OCI-LY7 (cell line): ENCODE measurements around the gene BOD1. TPM values are rescaled to one million over a fixed set of nuclear protein-coding genes. Genes with fewer than 3 reads are reported as not detected.

ENCODE experiments used
- BruUV-seq: library from RNA; stranded (reverse); fragments of 400-500 nt; replicated peaks from 2 replicates; lab custom pipeline; 2021; lab: Mats Ljungman, UMichigan
- CTCF ChIA-PET: fragments of 300-600 bp; sonication (Branson Sonifier 250); formaldehyde crosslinking; loops from one replicate; lab custom pipeline; 2022; ENCODE audit warnings: antibody characterized with exemption; ENCODE audit not compliant: unreplicated experiment; lab: Charles Lee
- POLR2A ChIA-PET: fragments of 300-600 bp; sonication (Branson Sonifier 250); formaldehyde crosslinking; loops from one replicate; lab custom pipeline; 2022; ENCODE audit warnings: antibody characterized with exemption; lab: Charles Lee
- DNase-seq: peaks from one replicate; pipeline ENCODE4 v3.0.0-alpha.2; 2015; ENCODE audit warnings: low spot score
- H2AFZ ChIP-seq: fragments of 200-600 bp; sonication (generic), shearing (Covaris generic); 2 replicates; pipeline ENCODE4 v1.6.1; 2014; ENCODE audit warnings: mild to moderate bottlenecking, antibody characterized with exemption, low read length, moderate library complexity
- H3K27ac ChIP-seq: fragments of 200-600 bp; sonication (generic); 2 replicates; pipeline ENCODE4 v1.5.1; 2014; ENCODE audit warnings: mixed run types, low read depth, mild to moderate bottlenecking, moderate library complexity, low read length, inconsistent platforms; ENCODE audit not compliant: poor library complexity, severe bottlenecking
- H3K36me3 ChIP-seq: fragments of 200-600 bp; sonication (generic); 2 replicates; pipeline ENCODE4 v1.6.1; 2014; ENCODE audit warnings: mild to moderate bottlenecking, antibody characterized with exemption, low read length, moderate library complexity, mixed read lengths; ENCODE audit not compliant: insufficient read depth
- H3K4me1 ChIP-seq: fragments of 200-600 bp; sonication (generic); 2 replicates; pipeline ENCODE4 v1.5.1; 2014; ENCODE audit warnings: mild to moderate bottlenecking, low read length; ENCODE audit not compliant: insufficient read depth, poor library complexity, severe bottlenecking
- H3K4me2 ChIP-seq: fragments of 200-600 bp; sonication (generic); 2 replicates; pipeline ENCODE4 v1.6.1; 2014; ENCODE audit warnings: mild to moderate bottlenecking, low read length
- H3K4me3 ChIP-seq: fragments of 200-600 bp; sonication (generic); 2 replicates; pipeline ENCODE4 v1.5.1; 2014; ENCODE audit warnings: mild to moderate bottlenecking, low read depth, low read length; ENCODE audit not compliant: poor library complexity, severe bottlenecking
- H3K79me2 ChIP-seq: fragments of 200-600 bp; sonication (generic); 2 replicates; pipeline ENCODE4 v1.6.1; 2016; ENCODE audit warnings: low read depth, mild to moderate bottlenecking, low read length, moderate library complexity, mixed read lengths; ENCODE audit not compliant: insufficient read depth
- H3K9me2 ChIP-seq: fragments of 200-600 bp; sonication (generic); 2 replicates; pipeline ENCODE4 v1.6.1; 2016; ENCODE audit warnings: mild to moderate bottlenecking, low read length, mixed read lengths; ENCODE audit not compliant: insufficient read depth
- H3K9me3 ChIP-seq: fragments of 200-600 bp; sonication (generic); 2 replicates; pipeline ENCODE4 v1.6.1; 2014; ENCODE audit warnings: mild to moderate bottlenecking, mixed run types, low read length, mixed read lengths
- H4K20me1 ChIP-seq: fragments of 200-600 bp; sonication (generic); 2 replicates; pipeline ENCODE4 v1.6.1; 2014; ENCODE audit warnings: mild to moderate bottlenecking, antibody characterized with exemption, low read length, moderate library complexity, mixed read lengths; ENCODE audit not compliant: insufficient read depth
- CTCF ChIP-seq: fragments of 200-600 bp; sonication (generic); conservative IDR thresholded peaks from 2 replicates; pipeline ENCODE4 v1.5.1; 2014; ENCODE audit warnings: mild to moderate bottlenecking, antibody characterized with exemption, low read length, moderate library complexity, mixed read lengths
- EZH2phosphoT487 ChIP-seq: fragments of 200-600 bp; sonication (generic); IDR thresholded peaks from 2 replicates; pipeline ENCODE4 v1.6.1; 2018; ENCODE audit warnings: low read depth, borderline replicate concordance, mild to moderate bottlenecking, mixed run types, antibody characterized with exemption, low read length, moderate library complexity, mixed read lengths
- intact Hi-C: fragments of 100-400 bp; cut with micrococcal nuclease; formaldehyde crosslinking; loops from one replicate; pipeline ENCODE4 v1.10.0; 2022; ENCODE audit not compliant: unreplicated experiment
- total RNA-seq, 2 experiments: library from RNA; depleted of rRNA in 1 of 2; stranded (reverse); fragments of >200 nt in 1 of 2; shearing (Covaris generic) in 1 of 2; gene quantifications; 2 replicates each; pipeline ENCODE4 v1.2.3, GENCODE V29; 2014 to 2022

BOD1 gene
- total RNA-seq, 2 experiments from 2014 or later, result 38.8 to 54.3 TPM

- ChIA-PET CTCF (no interaction called here), POLR2A (interaction anchor here (0.7 kb wide), 1 partner anchor 23 kb away, joined by 3 read pairs; no protein-coding TSS in a partner anchor)
- no peak for DNase-seq
- Histone ChIP-seq H3K27ac (no peak overlapping the region), H3K4me1 (peaks cover 23% of the 10 kb centered on the region), H3K4me3 (no peak overlapping the region), H3K9me3 (no peaks in the 10 kb centered on the region), H3K79me2 (no peaks in the 10 kb centered on the region), H4K20me1 (no peaks in the 10 kb centered on the region), H3K36me3 (no peaks in the 10 kb centered on the region), H2AFZ (no peak overlapping the region), H3K9me2 (no peaks in the 10 kb centered on the region), H3K4me2 (no peak overlapping the region)
- no peak for TF ChIP-seq CTCF
- no peak for TF ChIP-seq EZH2phosphoT487
- intact Hi-C loops, result no loop called here
- no TSS peak for BruUV-seq
These were observed 20.9 kb upstream of the BOD1 start for GRCh38 chr5:173637340-173637739.

GRCh38 chr5:173634465-173634983 is 18.1 kb upstream of the BOD1 start:
- no peaks in the 10 kb centered on the region for H3K9me3 ChIP-seq
- no peak for DNase-seq
- intact Hi-C loops, result no loop called here
- H3K4me3 ChIP-seq, result no peak overlapping the region
- no peak overlapping the region for H2AFZ ChIP-seq
- no peak overlapping the region for H3K4me2 ChIP-seq
- no peaks in the 10 kb centered on the region for H4K20me1 ChIP-seq
- CTCF ChIA-PET, result no interaction called here
- no TSS peak for BruUV-seq
- no peaks in the 10 kb centered on the region for H3K9me2 ChIP-seq
- TF ChIP-seq CTCF, result no peak
- TF ChIP-seq EZH2phosphoT487, result no peak
- no peaks in the 10 kb centered on the region for H3K79me2 ChIP-seq
- H3K27ac ChIP-seq, result no peak overlapping the region
- no peaks in the 10 kb centered on the region for H3K36me3 ChIP-seq
- H3K4me1 ChIP-seq, result peaks cover 6% of the 10 kb centered on the region
- POLR2A ChIA-PET, result interaction anchor here (0.5 kb wide), 1 partner anchor 53 kb away, joined by 3 read pairs; no protein-coding TSS in a partner anchor

GRCh38 chr5:173633304-173633703 is 16.9 kb upstream of the BOD1 start:
- H3K9me2 ChIP-seq, result no peaks in the 10 kb centered on the region
- no peaks in the 10 kb centered on the region for H3K36me3 ChIP-seq
- no peak overlapping the region for H3K4me3 ChIP-seq
- peaks cover 12% of the 10 kb centered on the region for H3K4me1 ChIP-seq
- no peaks in the 10 kb centered on the region for H3K9me3 ChIP-seq
- H3K79me2 ChIP-seq, result no peaks in the 10 kb centered on the region
- CTCF ChIA-PET, result no interaction called here
- H4K20me1 ChIP-seq, result no peaks in the 10 kb centered on the region
- BruUV-seq, result no TSS peak
- no peak overlapping the region for H3K27ac ChIP-seq
- H3K4me2 ChIP-seq, result no peak overlapping the region
- TF ChIP-seq EZH2phosphoT487, result no peak
- no peak for TF ChIP-seq CTCF
- DNase-seq, result no peak
- POLR2A ChIA-PET, result interaction anchor here (0.6 to 1.0 kb wide), 3 partner anchors 113 to 200 kb away, joined by 3 to 5 read pairs (median 4); no protein-coding TSS in a partner anchor
- intact Hi-C loops, result no loop called here
- H2AFZ ChIP-seq, result no peak overlapping the region
